Activated naive CD4-positive, alpha-beta T cell treated with anti-CD3 and anti-CD28 coated beads for 36 hours (primary cell): ENCODE measurements around the gene CHRNE. TPM values are rescaled to one million over a fixed set of nuclear protein-coding genes. Genes with fewer than 3 reads are reported as not detected.

Experiments used
- CTCF ChIA-PET: fragments of 350-600 bp; sonication (Branson Sonifier 250); formaldehyde crosslinking; loops from one replicate; lab custom pipeline; 2021; ENCODE audit warnings: antibody characterized with exemption; lab: Charles Lee
- DNase-seq: peaks from one replicate; pipeline ENCODE4 v3.0.0-alpha.2; 2020
- H3K27ac Mint-ChIP-seq: one replicate; pipeline ENCODE4 v1.8.0; 2021; ENCODE audit warnings: mild to moderate bottlenecking, mixed read lengths
- H3K27me3 Mint-ChIP-seq: one replicate; pipeline ENCODE4 v1.8.0; 2021; ENCODE audit warnings: low read depth, mixed read lengths
- H3K36me3 Mint-ChIP-seq: one replicate; pipeline ENCODE4 v1.8.0; 2021; ENCODE audit warnings: low read depth, mixed read lengths
- H3K4me1 Mint-ChIP-seq: one replicate; pipeline ENCODE4 v1.8.0; 2021; ENCODE audit warnings: low read depth, mixed read lengths
- H3K4me3 Mint-ChIP-seq: one replicate; pipeline ENCODE4 v1.8.0; 2021; ENCODE audit warnings: mild to moderate bottlenecking, moderate library complexity, mixed read lengths
- H3K9me3 Mint-ChIP-seq: one replicate; pipeline ENCODE4 v1.8.0; 2021; ENCODE audit warnings: mixed read lengths
- intact Hi-C: fragments of 100-400 bp; cut with micrococcal nuclease; formaldehyde crosslinking; loops from one replicate; pipeline ENCODE4 v1.15.1; 2023
- total RNA-seq, 2 experiments: library from RNA; stranded (reverse); gene quantifications; one replicate each; pipeline ENCODE4 v1.2.3, GENCODE V29; 2021

The CHRNE gene
- total RNA-seq, 2 experiments from 2014 or later, result 0.22 to 0.38 TPM

DNA sequence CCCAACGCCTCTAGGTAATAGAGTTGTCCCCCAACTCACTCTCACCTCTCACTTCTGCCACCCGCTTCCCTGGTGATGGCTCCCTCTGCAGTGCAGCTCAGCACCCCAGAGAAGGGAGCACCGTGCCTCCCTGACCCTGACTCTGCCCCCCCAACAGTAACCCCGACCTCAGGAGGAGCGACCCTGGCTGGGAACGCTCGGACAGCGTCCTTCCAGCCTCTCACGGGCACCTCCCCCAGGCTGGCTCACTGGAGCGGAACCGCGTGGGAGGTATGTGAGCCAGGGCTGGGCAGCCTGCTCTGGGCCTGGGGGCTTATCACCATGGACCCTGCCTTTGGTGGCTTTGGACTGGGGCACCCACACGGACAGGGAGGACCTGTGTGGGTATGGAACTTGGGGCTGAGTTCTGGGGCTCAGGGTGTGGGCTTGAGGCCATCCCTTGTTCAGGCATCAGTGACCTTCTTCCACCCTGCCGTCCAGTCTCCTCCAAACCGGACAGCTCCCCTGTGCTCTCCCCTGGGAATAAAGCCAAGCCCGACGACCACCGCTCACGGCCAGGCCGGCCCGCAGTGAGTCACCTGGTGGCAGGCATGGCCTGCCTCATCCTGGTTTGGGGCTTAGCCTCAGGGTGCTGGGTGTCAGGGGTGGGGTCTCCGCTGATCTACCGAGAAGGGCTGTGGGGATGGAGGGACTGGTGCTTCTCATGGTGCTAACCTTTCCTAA is 10.2 kb downstream of the CHRNE start:
- peaks cover 11% of the 10 kb centered on the region for H3K36me3 Mint-ChIP-seq
- CTCF ChIA-PET, result no interaction called here

DNA sequence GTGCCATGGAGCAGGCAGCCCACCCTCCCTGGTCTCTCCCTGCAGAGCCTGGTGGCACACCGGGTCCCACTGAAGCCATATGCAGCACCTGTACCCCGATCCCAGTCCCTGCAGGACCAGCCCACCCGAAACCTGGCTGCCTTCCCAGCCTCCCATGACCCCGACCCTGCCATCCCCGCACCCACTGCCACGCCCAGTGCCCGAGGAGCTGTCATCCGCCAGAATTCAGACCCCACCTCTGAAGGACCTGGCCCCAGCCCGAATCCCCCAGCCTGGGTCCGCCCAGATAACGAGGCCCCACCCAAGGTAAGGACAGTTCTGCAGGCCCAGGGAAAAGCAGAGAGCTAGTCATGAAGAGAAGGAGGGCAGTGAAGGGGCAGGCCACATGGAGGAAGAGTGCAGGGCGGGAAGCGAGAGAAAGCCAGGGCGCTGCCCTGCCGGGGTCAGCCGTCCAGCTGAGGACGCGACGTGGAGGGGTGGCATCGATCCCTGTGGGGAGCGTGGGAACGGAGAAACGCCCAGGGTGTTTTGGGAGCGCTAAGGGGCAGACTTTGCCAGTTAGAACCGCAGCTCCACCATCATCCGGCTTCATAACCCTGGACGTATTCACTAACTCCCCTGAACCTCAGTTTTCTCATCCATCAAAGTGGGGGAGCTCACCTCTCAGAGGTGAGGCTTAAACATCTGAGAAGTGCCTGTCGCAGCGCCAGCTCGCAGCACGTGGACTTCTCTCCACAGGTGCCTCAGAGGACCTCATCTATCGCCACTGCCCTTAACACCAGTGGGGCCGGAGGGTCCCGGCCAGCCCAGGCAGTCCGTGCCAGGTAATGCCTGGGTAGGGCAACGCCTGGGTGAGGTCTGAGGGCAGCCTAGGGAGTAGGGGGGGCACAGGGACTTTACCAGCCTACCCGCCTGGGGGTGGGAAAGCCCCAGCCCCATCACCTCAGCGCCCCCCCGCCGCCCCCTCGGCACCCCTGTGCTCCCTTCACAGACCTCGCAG is 11.2 kb downstream of the CHRNE start:
- Mint-ChIP-seq H3K27ac (no peak overlapping the region), H3K4me3 (no peak overlapping the region), H3K4me1 (no peaks in the 10 kb centered on the region), H3K9me3 (no peaks in the 10 kb centered on the region), H3K27me3 (no peaks in the 10 kb centered on the region), H3K36me3 (peaks cover 11% of the 10 kb centered on the region)
- DNase-seq, result no peak
- CTCF ChIA-PET, result interaction anchor here (0.5 to 1.6 kb wide), 3 partner anchors 11 to 325 kb away, joined by 3 to 4 read pairs (median 4); partner anchors contain the start of gene CHRNE
- intact Hi-C loops, result no loop called here

More for the DNA sequence above, 10.2 kb downstream of the CHRNE start:
- no peaks in the 10 kb centered on the region for H3K4me1 Mint-ChIP-seq
- H3K27me3 Mint-ChIP-seq, result no peaks in the 10 kb centered on the region
- H3K27ac Mint-ChIP-seq, result no peak overlapping the region
- DNase-seq, result no peak
- no peaks in the 10 kb centered on the region for H3K9me3 Mint-ChIP-seq
- intact Hi-C loops, result no loop called here
- no peak overlapping the region for H3K4me3 Mint-ChIP-seq

- peaks cover 11% of the 10 kb centered on the region for H3K36me3 Mint-ChIP-seq
- no peaks in the 10 kb centered on the region for H3K9me3 Mint-ChIP-seq
- no peak overlapping the region for H3K27ac Mint-ChIP-seq
- H3K4me1 Mint-ChIP-seq, result no peaks in the 10 kb centered on the region
- no peaks in the 10 kb centered on the region for H3K27me3 Mint-ChIP-seq
- H3K4me3 Mint-ChIP-seq, result no peak overlapping the region
- CTCF ChIA-PET, result interaction anchor here (1.1 to 2.1 kb wide), 4 partner anchors 12 to 158 kb away, joined by 3 to 9 read pairs (median 6); partner anchors contain the start of genes C17orf107 and CHRNE
- no peak for DNase-seq
- intact Hi-C loops, result no loop called here
These were observed 15.3 kb downstream of the CHRNE start for GRCh38 chr17:4887581-4887980.

- H3K9me3 Mint-ChIP-seq, result no peaks in the 10 kb centered on the region
- H3K4me1 Mint-ChIP-seq, result no peaks in the 10 kb centered on the region
- no peak overlapping the region for H3K27ac Mint-ChIP-seq
- H3K36me3 Mint-ChIP-seq, result peaks cover 11% of the 10 kb centered on the region
- intact Hi-C loops, result no loop called here
- DNase-seq, result no peak
- CTCF ChIA-PET, result interaction anchor here (1.1 kb wide), 1 partner anchor 157 kb away, joined by 5 read pairs; no protein-coding TSS in a partner anchor
- no peaks in the 10 kb centered on the region for H3K27me3 Mint-ChIP-seq
- H3K4me3 Mint-ChIP-seq, result no peak overlapping the region
These were observed 16.1 kb downstream of the CHRNE start for GRCh38 chr17:4886830-4887229.

GRCh38 chr17:4884489-4884888 is 18.4 kb downstream of the CHRNE start:
- CTCF ChIA-PET, result no interaction called here
- intact Hi-C loops, result no loop called here
- peaks cover 13% of the 10 kb centered on the region for H3K36me3 Mint-ChIP-seq

DNA sequence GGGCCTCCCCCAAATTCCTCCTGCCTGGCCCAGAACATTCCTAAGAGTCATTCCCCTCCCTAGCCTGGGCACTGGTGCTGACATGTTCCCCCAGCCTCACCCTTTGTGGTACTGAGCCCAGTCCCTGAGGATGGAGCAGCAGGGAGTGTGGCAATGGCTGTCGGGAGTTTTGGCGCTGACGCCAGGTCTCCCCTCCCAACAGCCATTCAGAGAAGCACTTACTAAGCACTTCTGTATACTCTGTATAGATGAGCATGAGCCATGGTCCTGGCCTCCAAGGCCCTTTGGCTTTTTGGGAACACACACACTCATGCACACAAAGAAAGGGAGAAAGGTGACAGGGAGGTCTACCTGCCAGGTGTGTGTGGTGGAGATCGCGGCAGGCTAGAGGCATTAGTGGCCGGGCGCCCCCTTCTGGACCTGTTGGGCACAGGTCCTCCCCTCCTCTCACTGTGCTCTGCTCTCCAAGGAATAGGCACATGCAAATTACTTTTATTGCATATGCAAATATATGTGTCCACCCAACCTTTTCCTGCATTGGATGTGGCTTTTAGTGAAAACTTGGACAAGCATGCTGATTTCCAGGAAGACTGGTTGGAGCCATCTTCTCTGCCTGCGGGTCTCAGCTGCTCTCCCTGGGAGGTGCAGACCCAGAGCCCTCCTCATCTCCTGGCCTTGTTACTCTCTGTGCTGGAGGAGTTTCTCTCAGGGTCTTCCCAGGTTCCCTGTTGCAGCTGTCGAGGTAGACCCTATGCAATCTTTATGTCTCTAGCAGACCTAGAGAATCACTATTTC is 20.9 kb downstream of the CHRNE start:
- intact Hi-C loops, result loop anchor here (1.0 kb wide), 2 partner anchors 151 to 172 kb away; partner anchors contain the start of genes ARRB2 and MED11
- Mint-ChIP-seq H3K9me3 (no peaks in the 10 kb centered on the region), H3K36me3 (peaks cover 11% of the 10 kb centered on the region), H3K4me1 (no peaks in the 10 kb centered on the region), H3K4me3 (no peak overlapping the region), H3K27me3 (no peaks in the 10 kb centered on the region), H3K27ac (no peak overlapping the region)
- peak; percentile 79 for DNase-seq
- CTCF ChIA-PET, result interaction anchor here (0.7 to 1.3 kb wide), 4 partner anchors 21 to 256 kb away, joined by 3 to 4 read pairs (median 3); no protein-coding TSS in a partner anchor

More at GRCh38 chr17:4884489-4884888, 18.4 kb downstream of the CHRNE start:
- Mint-ChIP-seq H3K27me3 (no peaks in the 10 kb centered on the region), H3K27ac (no peak overlapping the region), H3K4me3 (no peak overlapping the region), H3K4me1 (no peaks in the 10 kb centered on the region), H3K9me3 (no peaks in the 10 kb centered on the region)
- DNase-seq, result no peak

- CTCF ChIA-PET, result interaction anchor here (0.7 to 1.5 kb wide), 5 partner anchors 9 to 255 kb away, joined by 3 to 5 read pairs (median 3); partner anchors contain the start of genes ARRB2 and MED11
- H3K4me3 Mint-ChIP-seq, result no peak overlapping the region
- no peak for DNase-seq
- H3K4me1 Mint-ChIP-seq, result no peaks in the 10 kb centered on the region
- H3K27ac Mint-ChIP-seq, result no peak overlapping the region
- H3K27me3 Mint-ChIP-seq, result no peaks in the 10 kb centered on the region
- peaks cover 8% of the 10 kb centered on the region for H3K36me3 Mint-ChIP-seq
- intact Hi-C loops, result no loop called here
- H3K9me3 Mint-ChIP-seq, result no peaks in the 10 kb centered on the region
These were observed 22.0 kb downstream of the CHRNE start for GRCh38 chr17:4880857-4881256.

DNA sequence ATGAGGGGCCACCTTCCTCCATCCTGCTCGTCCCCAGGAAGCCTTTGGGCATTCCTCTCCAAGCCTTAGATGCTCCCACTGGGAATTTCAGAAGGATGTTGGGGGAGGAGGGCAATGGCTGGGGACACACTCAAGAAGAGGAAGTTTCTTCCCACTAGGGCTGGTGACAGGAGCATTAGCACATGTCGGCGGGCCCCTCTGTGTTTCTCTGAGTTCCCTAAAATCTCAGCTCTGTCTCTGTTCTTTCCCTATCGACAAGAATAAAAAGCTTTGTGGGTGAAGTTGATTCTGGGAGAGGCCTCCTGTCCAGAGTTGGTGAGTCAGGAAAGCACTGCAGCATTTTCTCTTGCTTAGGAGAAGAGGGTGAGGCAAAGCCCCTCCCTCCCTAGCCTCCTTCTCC is 23.3 kb downstream of the CHRNE start:
- H3K4me1 Mint-ChIP-seq, result no peaks in the 10 kb centered on the region
- H3K9me3 Mint-ChIP-seq, result no peaks in the 10 kb centered on the region
- intact Hi-C loops, result no loop called here
- no peak overlapping the region for H3K27ac Mint-ChIP-seq
- H3K4me3 Mint-ChIP-seq, result no peak overlapping the region
- peaks cover 3% of the 10 kb centered on the region for H3K36me3 Mint-ChIP-seq
- CTCF ChIA-PET, result interaction anchor here (0.6 to 1.5 kb wide), 2 partner anchors 10 to 312 kb away, joined by 3 to 4 read pairs; no protein-coding TSS in a partner anchor
- no peak for DNase-seq
- H3K27me3 Mint-ChIP-seq, result no peaks in the 10 kb centered on the region

GRCh38 chr17:4877089-4877488 is 25.8 kb downstream of the CHRNE start:
- no peak overlapping the region for H3K4me3 Mint-ChIP-seq
- H3K4me1 Mint-ChIP-seq, result no peaks in the 10 kb centered on the region
- CTCF ChIA-PET, result no interaction called here
- intact Hi-C loops, result no loop called here
- no peaks in the 10 kb centered on the region for H3K27me3 Mint-ChIP-seq
- no peak overlapping the region for H3K27ac Mint-ChIP-seq
- no peaks in the 10 kb centered on the region for H3K9me3 Mint-ChIP-seq
- DNase-seq, result no peak
- H3K36me3 Mint-ChIP-seq, result peaks cover 3% of the 10 kb centered on the region

DNA sequence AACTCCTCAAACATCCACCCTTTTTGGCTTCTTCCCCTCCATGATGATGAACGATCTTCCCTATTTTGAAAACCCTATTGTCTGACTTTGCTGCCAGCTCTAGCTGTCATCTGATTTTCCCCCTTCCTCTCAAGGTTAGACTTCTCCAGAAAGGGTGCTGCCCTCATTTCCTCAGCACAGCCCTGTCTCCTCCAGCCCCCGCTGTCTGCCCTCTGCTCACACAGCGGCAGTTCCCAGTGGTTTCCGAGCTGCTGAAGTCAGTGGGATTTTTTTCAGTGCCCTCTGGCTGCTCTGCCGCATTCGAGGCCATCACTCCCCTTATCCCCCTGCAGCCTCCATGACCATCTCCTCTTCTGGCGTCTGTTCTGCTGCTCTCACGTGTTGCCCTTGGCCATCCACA is 30.1 kb downstream of the CHRNE start:
- CTCF ChIA-PET, result no interaction called here
- no peak overlapping the region for H3K4me3 Mint-ChIP-seq
- no peaks in the 10 kb centered on the region for H3K9me3 Mint-ChIP-seq
- intact Hi-C loops, result no loop called here
- H3K36me3 Mint-ChIP-seq, result peaks cover 3% of the 10 kb centered on the region
- peak overlapping the region; percentile 54 for H3K27ac Mint-ChIP-seq
- DNase-seq, result no peak
- no peaks in the 10 kb centered on the region for H3K27me3 Mint-ChIP-seq
- no peaks in the 10 kb centered on the region for H3K4me1 Mint-ChIP-seq

GRCh38 chr17:4870855-4871254 is 32.0 kb downstream of the CHRNE start:
- H3K4me1 Mint-ChIP-seq, result no peaks in the 10 kb centered on the region
- intact Hi-C loops, result no loop called here
- CTCF ChIA-PET, result no interaction called here

More at GRCh38 chr17:4870855-4871254, 32.0 kb downstream of the CHRNE start:
- H3K36me3 Mint-ChIP-seq, result peaks cover 3% of the 10 kb centered on the region
- DNase-seq, result no peak
- no peak overlapping the region for H3K27ac Mint-ChIP-seq
- H3K9me3 Mint-ChIP-seq, result no peaks in the 10 kb centered on the region
- H3K27me3 Mint-ChIP-seq, result no peaks in the 10 kb centered on the region
- H3K4me3 Mint-ChIP-seq, result no peak overlapping the region
